ENCODE data around the gene HCFC1. TPM values are rescaled to one million over a fixed set of nuclear protein-coding genes. Genes with fewer than 3 reads are reported as not detected.

HCFC1 gene
- polyA plus RNA-seq, 2 of the 4 experiments (the other 2 are of a cell fraction), result 4.4 to 33.3 TPM

DNA sequence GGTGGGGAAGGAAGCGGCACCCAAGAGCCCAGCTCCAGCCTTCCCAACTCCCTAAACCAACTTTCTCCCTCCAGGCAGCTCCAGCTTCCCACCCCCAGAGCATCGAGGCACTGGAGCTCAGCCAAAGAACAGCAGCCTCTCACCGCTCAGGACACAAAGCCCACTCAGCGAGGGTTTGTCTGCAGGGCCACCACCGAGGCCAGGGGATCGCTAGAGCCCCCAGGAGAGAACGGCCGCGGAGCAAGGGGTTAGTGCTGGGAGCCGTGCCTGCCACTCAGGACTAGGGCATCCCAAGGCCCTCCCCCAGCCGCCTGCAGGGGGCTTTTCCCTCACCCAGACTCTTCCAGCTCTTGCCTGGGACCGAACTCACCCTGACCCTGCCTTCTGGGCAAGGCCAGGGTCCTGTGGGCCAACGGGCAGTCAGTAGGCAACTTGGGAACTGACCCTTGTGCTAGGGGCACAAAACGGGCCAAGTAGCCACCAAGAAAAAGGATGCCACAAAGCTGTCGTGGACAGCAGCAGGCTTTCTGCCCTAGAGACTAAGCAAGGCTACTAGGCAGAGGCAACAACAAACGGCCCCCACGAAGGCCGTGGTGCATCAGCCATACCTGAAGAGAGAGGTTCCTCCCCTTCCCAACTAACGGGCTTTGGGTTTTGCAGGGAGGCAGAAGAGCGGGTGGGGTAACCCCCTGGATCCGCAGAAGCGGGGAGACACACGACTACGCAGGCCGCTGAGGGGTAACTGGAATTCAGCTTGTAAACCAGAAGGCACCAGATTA is 2.3 kb downstream of the HCFC1 start:
- peaks cover 27% of the 10 kb centered on the region for H3K4me1 ChIP-seq
- WGBS (ENCODE audit: missing lambda C conversion rate), result 60% methylated on average over 17 of the region's 25 CpGs
- ChIA-PET POLR2A (interaction anchor here (0.7 kb wide), 1 partner anchor 402 kb away, joined by 3 read pairs; no protein-coding TSS in a partner anchor), CTCF (interaction anchor here (1.1 to 4.5 kb wide), 3 partner anchors 16 to 21 kb away, joined by 3 to 36 read pairs (median 33); no protein-coding TSS in a partner anchor)
- DNase-seq (ENCODE audit: low read depth in 1 of 2, low spot score in 1 of 2) (no peak), ATAC-seq (no peak), FAIRE-seq (no peak)
- H3K4me3 ChIP-seq, result peak overlapping the region; percentile 100
- H3K4me2 ChIP-seq, result peak overlapping the region; percentile 99
- no peaks in the 10 kb centered on the region for H3K9me3 ChIP-seq
- H3K27ac ChIP-seq, result peak overlapping the region; percentile 99 to 100
- TF ChIP-seq NPAS2 (CRISPR knock-in tag; IDR thresholded peaks at IDR 0.05; ENCODE audit: borderline replicate concordance), result no peak
- TF ChIP-seq, protein P1, sequence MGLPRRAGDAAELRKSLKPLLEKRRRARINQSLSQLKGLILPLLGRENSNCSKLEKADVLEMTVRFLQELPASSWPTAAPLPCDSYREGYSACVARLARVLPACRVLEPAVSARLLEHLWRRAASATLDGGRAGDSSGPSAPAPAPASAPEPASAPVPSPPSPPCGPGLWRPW (IDR thresholded peaks at IDR 0.05), result no peak
- TF ChIP-seq MAFK (IDR thresholded peaks at IDR 0.05; ENCODE audit: partially characterized antibody), result no peak
- no peak for TF ChIP-seq KDM1A (IDR thresholded peaks at IDR 0.05; ENCODE audit: low read depth)
- TF ChIP-seq CHD2 (IDR thresholded peaks at IDR 0.05; ENCODE audit: low read length, partially characterized antibody), result no peak
- no peak for TF ChIP-seq JUNB (IDR thresholded peaks at IDR 0.05)
- no peak for TF ChIP-seq EP300 (IDR thresholded peaks at IDR 0.05)
- TF ChIP-seq, protein P2, sequence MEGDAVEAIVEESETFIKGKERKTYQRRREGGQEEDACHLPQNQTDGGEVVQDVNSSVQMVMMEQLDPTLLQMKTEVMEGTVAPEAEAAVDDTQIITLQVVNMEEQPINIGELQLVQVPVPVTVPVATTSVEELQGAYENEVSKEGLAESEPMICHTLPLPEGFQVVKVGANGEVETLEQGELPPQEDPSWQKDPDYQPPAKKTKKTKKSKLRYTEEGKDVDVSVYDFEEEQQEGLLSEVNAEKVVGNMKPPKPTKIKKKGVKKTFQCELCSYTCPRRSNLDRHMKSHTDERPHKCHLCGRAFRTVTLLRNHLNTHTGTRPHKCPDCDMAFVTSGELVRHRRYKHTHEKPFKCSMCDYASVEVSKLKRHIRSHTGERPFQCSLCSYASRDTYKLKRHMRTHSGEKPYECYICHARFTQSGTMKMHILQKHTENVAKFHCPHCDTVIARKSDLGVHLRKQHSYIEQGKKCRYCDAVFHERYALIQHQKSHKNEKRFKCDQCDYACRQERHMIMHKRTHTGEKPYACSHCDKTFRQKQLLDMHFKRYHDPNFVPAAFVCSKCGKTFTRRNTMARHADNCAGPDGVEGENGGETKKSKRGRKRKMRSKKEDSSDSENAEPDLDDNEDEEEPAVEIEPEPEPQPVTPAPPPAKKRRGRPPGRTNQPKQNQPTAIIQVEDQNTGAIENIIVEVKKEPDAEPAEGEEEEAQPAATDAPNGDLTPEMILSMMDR (IDR thresholded peaks at IDR 0.05), result no peak
- no peak for TF ChIP-seq RFX5 (IDR thresholded peaks at IDR 0.05)
- no peak for TF ChIP-seq GATA3 (IDR thresholded peaks at IDR 0.05; ENCODE audit: borderline replicate concordance)
- TF ChIP-seq, protein P3, sequence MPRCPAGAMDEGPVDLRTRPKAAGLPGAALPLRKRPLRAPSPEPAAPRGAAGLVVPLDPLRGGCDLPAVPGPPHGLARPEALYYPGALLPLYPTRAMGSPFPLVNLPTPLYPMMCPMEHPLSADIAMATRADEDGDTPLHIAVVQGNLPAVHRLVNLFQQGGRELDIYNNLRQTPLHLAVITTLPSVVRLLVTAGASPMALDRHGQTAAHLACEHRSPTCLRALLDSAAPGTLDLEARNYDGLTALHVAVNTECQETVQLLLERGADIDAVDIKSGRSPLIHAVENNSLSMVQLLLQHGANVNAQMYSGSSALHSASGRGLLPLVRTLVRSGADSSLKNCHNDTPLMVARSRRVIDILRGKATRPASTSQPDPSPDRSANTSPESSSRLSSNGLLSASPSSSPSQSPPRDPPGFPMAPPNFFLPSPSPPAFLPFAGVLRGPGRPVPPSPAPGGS (IDR thresholded peaks at IDR 0.05), result no peak
- TF ChIP-seq RARB (CRISPR knock-in tag; IDR thresholded peaks at IDR 0.05), result no peak
- TF ChIP-seq TP53 (CRISPR knock-in tag; IDR thresholded peaks at IDR 0.05), result no peak
- TF ChIP-seq HOXB5 (CRISPR knock-in tag; IDR thresholded peaks at IDR 0.05), result no peak
- TF ChIP-seq HDAC2 (IDR thresholded peaks at IDR 0.05), result no peak
- TF ChIP-seq CEBPB (IDR thresholded peaks at IDR 0.05), result no peak
- no peak for TF ChIP-seq RCOR1 (IDR thresholded peaks at IDR 0.05; ENCODE audit: low read depth, low read length)
- no peak for TF ChIP-seq ESRRA (IDR thresholded peaks at IDR 0.05; ENCODE audit: borderline replicate concordance, low read length)
- TF ChIP-seq, protein P4, sequence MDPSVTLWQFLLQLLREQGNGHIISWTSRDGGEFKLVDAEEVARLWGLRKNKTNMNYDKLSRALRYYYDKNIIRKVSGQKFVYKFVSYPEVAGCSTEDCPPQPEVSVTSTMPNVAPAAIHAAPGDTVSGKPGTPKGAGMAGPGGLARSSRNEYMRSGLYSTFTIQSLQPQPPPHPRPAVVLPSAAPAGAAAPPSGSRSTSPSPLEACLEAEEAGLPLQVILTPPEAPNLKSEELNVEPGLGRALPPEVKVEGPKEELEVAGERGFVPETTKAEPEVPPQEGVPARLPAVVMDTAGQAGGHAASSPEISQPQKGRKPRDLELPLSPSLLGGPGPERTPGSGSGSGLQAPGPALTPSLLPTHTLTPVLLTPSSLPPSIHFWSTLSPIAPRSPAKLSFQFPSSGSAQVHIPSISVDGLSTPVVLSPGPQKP (IDR thresholded peaks at IDR 0.05; ENCODE audit: low read depth, low read length), result no peak

DNA sequence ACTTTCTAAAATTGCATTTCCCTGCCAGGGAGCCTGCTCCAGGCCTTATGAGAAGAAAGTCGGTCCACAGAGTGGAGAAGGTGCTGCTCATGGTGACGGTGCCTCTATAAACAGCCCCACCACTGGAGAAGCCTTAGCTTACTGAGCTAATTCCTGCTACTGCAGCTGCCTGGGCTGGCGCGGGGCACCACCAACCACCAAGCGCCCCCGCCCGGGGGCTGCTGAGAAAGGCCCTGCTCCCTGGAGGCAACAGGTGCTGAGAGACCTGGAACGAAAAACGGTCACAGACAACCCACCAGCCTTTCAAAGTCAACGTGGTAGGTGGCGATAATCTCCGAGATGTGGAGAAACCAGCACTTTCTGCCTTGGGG is 2.9 kb downstream of the HCFC1 start:
- Histone ChIP-seq H3K4me2 (peak overlapping the region; percentile 99), H3K4me1 (peaks cover 22% of the 10 kb centered on the region), H3K4me3 (no peak overlapping the region), H3K9me3 (no peaks in the 10 kb centered on the region), H3K27ac (peak overlapping the region in 1 of 2 experiments; percentile 99; a peak in 2 of 6 replicates)
- ChIA-PET CTCF (interaction anchor here (4.4 to 4.5 kb wide), 2 partner anchors 16 to 21 kb away, joined by 33 to 36 read pairs; no protein-coding TSS in a partner anchor), POLR2A (interaction anchor here (0.7 kb wide), 1 partner anchor 402 kb away, joined by 3 read pairs; no protein-coding TSS in a partner anchor)
- 85% methylated on average over 6 of the region's 12 CpGs for WGBS (ENCODE audit: missing lambda C conversion rate)
- ATAC-seq (no peak), FAIRE-seq (peak; percentile 91), DNase-seq (ENCODE audit: low read depth in 1 of 2, low spot score in 1 of 2) (no peak)
- TF ChIP-seq RARB (CRISPR knock-in tag; IDR thresholded peaks at IDR 0.05) (no peak), ZFP36 (IDR thresholded peaks at IDR 0.05; ENCODE audit: borderline replicate concordance, partially characterized antibody) (no peak), KDM1A (IDR thresholded peaks at IDR 0.05; ENCODE audit: low read depth) (no peak), NPAS2 (CRISPR knock-in tag; IDR thresholded peaks at IDR 0.05; ENCODE audit: borderline replicate concordance) (no peak), RFX5 (IDR thresholded peaks at IDR 0.05) (no peak), CEBPB (IDR thresholded peaks at IDR 0.05) (no peak), CBX8 (IDR thresholded peaks at IDR 0.05) (no peak), FOSB (CRISPR knock-in tag; IDR thresholded peaks at IDR 0.05) (no peak)
- TF ChIP-seq, protein P5, sequence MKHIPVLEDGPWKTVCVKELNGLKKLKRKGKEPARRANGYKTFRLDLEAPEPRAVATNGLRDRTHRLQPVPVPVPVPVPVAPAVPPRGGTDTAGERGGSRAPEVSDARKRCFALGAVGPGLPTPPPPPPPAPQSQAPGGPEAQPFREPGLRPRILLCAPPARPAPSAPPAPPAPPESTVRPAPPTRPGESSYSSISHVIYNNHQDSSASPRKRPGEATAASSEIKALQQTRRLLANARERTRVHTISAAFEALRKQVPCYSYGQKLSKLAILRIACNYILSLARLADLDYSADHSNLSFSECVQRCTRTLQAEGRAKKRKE (CRISPR knock-in tag; IDR thresholded peaks at IDR 0.05; ENCODE audit: low read depth), result no peak
- TF ChIP-seq, protein P3 (IDR thresholded peaks at IDR 0.05), result no peak
- TF ChIP-seq, protein P6, sequence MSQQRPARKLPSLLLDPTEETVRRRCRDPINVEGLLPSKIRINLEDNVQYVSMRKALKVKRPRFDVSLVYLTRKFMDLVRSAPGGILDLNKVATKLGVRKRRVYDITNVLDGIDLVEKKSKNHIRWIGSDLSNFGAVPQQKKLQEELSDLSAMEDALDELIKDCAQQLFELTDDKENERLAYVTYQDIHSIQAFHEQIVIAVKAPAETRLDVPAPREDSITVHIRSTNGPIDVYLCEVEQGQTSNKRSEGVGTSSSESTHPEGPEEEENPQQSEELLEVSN (IDR thresholded peaks at IDR 0.05; ENCODE audit: borderline replicate concordance, low read depth), result no peak

All from A549 (cell line).